Stimulated activated naive B cell treated with anti-CD40 and anti-IgM and Interleukin-4, amounts not matched to agents 10 μg/mL and 1 μg/mL and 100 μg/mL, for 72 hours (primary cell): Measurements from ENCODE around the gene PDZRN3.

Experiments
- ATAC-seq, 2 donors: fragments of 150-1000 bp; cut with Tn5 transposase; replicated peaks; 2 replicates each; pipeline ENCODE4 v1.10.0; 2021; ENCODE audit warnings: moderate library complexity in 1 of 2
- DNase-seq: peaks from one replicate; pipeline ENCODE4 v3.0.0; 2021
- H3K27ac Mint-ChIP-seq: one replicate; pipeline ENCODE4 v1.8.0; 2022; ENCODE audit warnings: mild to moderate bottlenecking, mixed read lengths
- H3K27me3 Mint-ChIP-seq, 2 donors: one replicate each; pipeline ENCODE4 v1.8.0; 2022; ENCODE audit warnings: mixed read lengths in 2 of 2
- H3K36me3 Mint-ChIP-seq, 2 donors: one replicate each; pipeline ENCODE4 v1.8.0; 2022; ENCODE audit warnings: mixed read lengths in 2 of 2, mild to moderate bottlenecking in 1 of 2
- H3K4me1 Mint-ChIP-seq, 2 donors: one replicate each; pipeline ENCODE4 v1.8.0; 2022; ENCODE audit warnings: mixed read lengths in 2 of 2, mild to moderate bottlenecking in 1 of 2
- H3K4me3 Mint-ChIP-seq, 2 donors: one replicate each; pipeline ENCODE4 v1.8.0; 2022; ENCODE audit warnings: mild to moderate bottlenecking in 2 of 2, mixed read lengths in 2 of 2, moderate library complexity in 1 of 2
- H3K9me3 Mint-ChIP-seq, 2 donors: one replicate each; pipeline ENCODE4 v1.8.0; 2022; ENCODE audit warnings: mixed read lengths in 2 of 2, mild to moderate bottlenecking in 1 of 2

The PDZRN3 gene

GRCh38 chr3:73499787-73500186 lies 125.0 kb downstream of the PDZRN3 start:
- peaks cover 7 to 23% of the 10 kb centered on the region in 2 donors for H3K27me3 Mint-ChIP-seq
- DNase-seq (no peak), ATAC-seq (no peak)
- no peaks in the 10 kb centered on the region for H3K9me3 Mint-ChIP-seq
- H3K36me3 Mint-ChIP-seq, result no peaks in the 10 kb centered on the region
- H3K4me1 Mint-ChIP-seq, result no peaks in the 10 kb centered on the region
- H3K27ac Mint-ChIP-seq, result no peak overlapping the region
- H3K4me3 Mint-ChIP-seq, result no peak overlapping the region

GRCh38 chr3:73498764-73499622 lies 125.7 kb downstream of the PDZRN3 start:
- H3K27me3 Mint-ChIP-seq, result peaks cover 7 to 26% of the 10 kb centered on the region in 2 donors
- H3K27ac Mint-ChIP-seq, result no peak overlapping the region
- no peaks in the 10 kb centered on the region for H3K9me3 Mint-ChIP-seq
- H3K4me1 Mint-ChIP-seq, result no peaks in the 10 kb centered on the region
- DNase-seq (no peak), ATAC-seq (no peak)
- no peak overlapping the region for H3K4me3 Mint-ChIP-seq
- H3K36me3 Mint-ChIP-seq, result no peaks in the 10 kb centered on the region

- Mint-ChIP-seq H3K4me1 (no peaks in the 10 kb centered on the region), H3K36me3 (no peaks in the 10 kb centered on the region), H3K4me3 (no peak overlapping the region), H3K9me3 (no peaks in the 10 kb centered on the region), H3K27me3 (peaks cover 7 to 26% of the 10 kb centered on the region in 2 donors), H3K27ac (no peak overlapping the region)
- no peak for ATAC-seq
- no peak for DNase-seq
These were observed 126.9 kb downstream of the PDZRN3 start for GRCh38 chr3:73497646-73498406.

DNA sequence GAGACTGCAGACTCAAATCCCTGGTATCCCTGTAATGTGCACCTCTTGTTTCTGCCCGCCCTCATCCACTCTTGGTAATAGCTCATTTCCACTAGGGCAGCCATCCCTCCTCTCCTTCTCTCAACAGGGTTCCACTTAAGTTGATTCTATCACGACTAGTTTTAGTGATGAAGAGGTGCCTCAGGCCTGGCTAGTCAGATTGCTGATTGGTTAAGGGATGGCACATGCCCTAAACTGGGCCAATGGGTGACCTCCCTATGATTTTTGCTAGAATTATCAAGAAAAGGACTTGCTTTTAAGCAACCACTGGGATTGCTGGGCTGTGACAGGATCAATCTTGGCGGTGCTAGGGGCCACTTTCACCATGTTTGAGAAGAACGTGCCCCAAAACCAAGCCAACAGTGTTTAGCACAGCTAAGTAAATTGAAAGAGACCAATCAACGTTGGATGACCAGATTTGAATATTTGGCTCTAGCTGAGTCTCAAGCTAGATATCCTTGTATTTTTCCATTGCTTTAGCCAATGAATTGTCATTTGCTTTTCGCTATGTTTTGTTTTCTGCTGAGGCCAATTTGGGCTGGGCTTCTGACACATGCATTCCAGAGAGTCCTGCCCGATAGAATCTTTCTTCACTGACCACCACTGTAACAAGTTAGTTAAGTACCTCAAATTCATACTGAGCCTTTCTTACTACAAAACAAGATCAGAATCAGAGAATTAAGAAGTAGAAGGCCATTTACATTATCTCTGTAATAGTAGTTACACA lies 131.0 kb downstream of the PDZRN3 start:
- DNase-seq (no peak), ATAC-seq (no peak)

GRCh38 chr3:73492186-73492585 lies 132.6 kb downstream of the PDZRN3 start:
- no peak overlapping the region for H3K27ac Mint-ChIP-seq
- H3K36me3 Mint-ChIP-seq, result no peaks in the 10 kb centered on the region
- H3K9me3 Mint-ChIP-seq, result no peaks in the 10 kb centered on the region
- ATAC-seq (no peak), DNase-seq (no peak)
- peaks cover 7 to 18% of the 10 kb centered on the region in 2 donors for H3K27me3 Mint-ChIP-seq
- H3K4me1 Mint-ChIP-seq, result no peaks in the 10 kb centered on the region
- no peak overlapping the region for H3K4me3 Mint-ChIP-seq

More for the DNA sequence above, 131.0 kb downstream of the PDZRN3 start:
- Mint-ChIP-seq H3K27ac (no peak overlapping the region), H3K4me1 (no peaks in the 10 kb centered on the region), H3K36me3 (no peaks in the 10 kb centered on the region), H3K9me3 (no peaks in the 10 kb centered on the region), H3K27me3 (peaks cover 7 to 24% of the 10 kb centered on the region in 2 donors), H3K4me3 (no peak overlapping the region)

GRCh38 chr3:73491287-73491662 lies 133.5 kb downstream of the PDZRN3 start:
- peaks cover 7 to 19% of the 10 kb centered on the region in 2 donors for H3K27me3 Mint-ChIP-seq
- no peak for ATAC-seq
- H3K27ac Mint-ChIP-seq, result no peak overlapping the region
- H3K9me3 Mint-ChIP-seq, result no peaks in the 10 kb centered on the region
- H3K36me3 Mint-ChIP-seq, result no peaks in the 10 kb centered on the region
- H3K4me3 Mint-ChIP-seq, result no peak overlapping the region
- no peaks in the 10 kb centered on the region for H3K4me1 Mint-ChIP-seq
- DNase-seq, result no peak

GRCh38 chr3:73490453-73491286 lies 134.1 kb downstream of the PDZRN3 start:
- Mint-ChIP-seq H3K27ac (no peak overlapping the region), H3K9me3 (no peaks in the 10 kb centered on the region), H3K4me3 (no peak overlapping the region), H3K36me3 (no peaks in the 10 kb centered on the region), H3K27me3 (peaks cover 11 to 25% of the 10 kb centered on the region in 2 donors), H3K4me1 (no peaks in the 10 kb centered on the region)
- ATAC-seq (no peak), DNase-seq (no peak)

DNA sequence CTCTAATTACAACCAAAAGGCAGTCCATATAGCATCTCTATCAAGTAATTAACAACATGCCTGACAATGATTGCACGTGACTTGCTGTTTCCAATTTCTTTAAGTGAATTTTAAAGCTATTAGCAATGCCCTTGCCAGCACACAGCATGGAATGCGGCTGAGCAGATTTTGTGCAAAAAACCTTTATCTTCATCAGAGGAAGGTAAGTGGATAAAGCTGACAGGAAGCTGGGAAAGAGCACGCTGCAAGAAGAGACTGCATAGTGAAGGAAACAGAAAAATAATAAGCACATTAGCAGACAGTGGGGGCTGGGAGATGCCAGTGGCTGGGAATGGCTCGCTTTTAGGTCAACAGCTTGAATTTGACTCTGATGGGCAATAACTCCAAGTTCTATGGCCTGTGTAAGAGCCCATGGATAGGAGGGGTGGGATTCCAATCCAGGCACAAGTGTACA lies 138.8 kb downstream of the PDZRN3 start:
- no peak for DNase-seq
- H3K9me3 Mint-ChIP-seq, result no peaks in the 10 kb centered on the region
- peaks cover 20 to 27% of the 10 kb centered on the region in 2 donors for H3K27me3 Mint-ChIP-seq
- no peak overlapping the region for H3K4me3 Mint-ChIP-seq
- no peak for ATAC-seq
- H3K4me1 Mint-ChIP-seq, result peaks cover 7 to 11% of the 10 kb centered on the region in 2 donors
- H3K36me3 Mint-ChIP-seq, result no peaks in the 10 kb centered on the region
- no peak overlapping the region for H3K27ac Mint-ChIP-seq

- DNase-seq, result no peak
- Mint-ChIP-seq H3K9me3 (no peaks in the 10 kb centered on the region), H3K4me1 (peaks cover 7 to 11% of the 10 kb centered on the region in 2 donors), H3K27ac (no peak overlapping the region), H3K4me3 (no peak overlapping the region), H3K27me3 (peaks cover 20 to 24% of the 10 kb centered on the region in 2 donors), H3K36me3 (no peaks in the 10 kb centered on the region)
- peak; percentile 60 to 82 for ATAC-seq
These were observed 140.0 kb downstream of the PDZRN3 start for GRCh38 chr3:73484656-73485248.

GRCh38 chr3:73481888-73482287 lies 142.9 kb downstream of the PDZRN3 start:
- Mint-ChIP-seq H3K27me3 (peaks cover 20 to 24% of the 10 kb centered on the region in 2 donors), H3K4me1 (peaks cover 7 to 11% of the 10 kb centered on the region in 2 donors), H3K27ac (no peak overlapping the region), H3K9me3 (peaks cover 0 to 2% of the 10 kb centered on the region in 2 donors), H3K36me3 (no peaks in the 10 kb centered on the region), H3K4me3 (no peak overlapping the region)
- ATAC-seq, result no peak
- DNase-seq, result no peak

DNA sequence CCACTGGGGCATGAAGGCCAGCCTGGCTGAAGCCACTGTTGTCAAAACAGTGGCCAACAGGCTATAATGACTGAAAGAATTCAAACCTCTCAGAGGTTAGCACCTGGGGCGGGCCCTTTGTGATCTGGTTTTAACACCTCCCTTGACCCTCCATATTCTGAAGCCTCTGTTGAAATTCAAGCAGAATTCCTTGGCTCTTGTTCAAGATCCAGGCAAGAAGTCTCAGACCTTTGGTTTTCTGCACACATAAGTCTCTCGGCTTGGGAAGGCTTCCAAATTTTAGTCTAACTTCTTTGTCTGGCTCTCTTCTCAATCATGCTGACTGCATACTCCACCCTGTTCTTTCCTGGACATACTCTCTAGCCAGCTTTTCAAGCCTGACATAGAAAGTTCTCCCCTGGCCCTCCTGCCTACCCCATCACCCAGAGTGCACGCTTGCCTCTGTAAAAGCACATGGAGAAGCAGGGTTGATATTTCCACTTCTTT lies 144.5 kb downstream of the PDZRN3 start:
- H3K27me3 Mint-ChIP-seq, result peaks cover 16 to 27% of the 10 kb centered on the region in 2 donors

GRCh38 chr3:73479325-73479724 lies 145.4 kb downstream of the PDZRN3 start:
- Mint-ChIP-seq H3K9me3 (peaks cover 0 to 2% of the 10 kb centered on the region in 2 donors), H3K36me3 (no peaks in the 10 kb centered on the region), H3K4me3 (no peak overlapping the region), H3K27ac (no peak overlapping the region), H3K27me3 (peaks cover 19 to 31% of the 10 kb centered on the region in 2 donors), H3K4me1 (peaks cover 4% of the 10 kb centered on the region in 2 donors)
- DNase-seq, result no peak
- ATAC-seq, result no peak

More for the DNA sequence above, 144.5 kb downstream of the PDZRN3 start:
- peaks cover 0 to 2% of the 10 kb centered on the region in 2 donors for H3K9me3 Mint-ChIP-seq
- peaks cover 7 to 11% of the 10 kb centered on the region in 2 donors for H3K4me1 Mint-ChIP-seq
- no peak overlapping the region for H3K27ac Mint-ChIP-seq
- DNase-seq (no peak), ATAC-seq (no peak)
- H3K36me3 Mint-ChIP-seq, result no peaks in the 10 kb centered on the region
- no peak overlapping the region for H3K4me3 Mint-ChIP-seq

- H3K27ac Mint-ChIP-seq, result no peak overlapping the region
- H3K4me1 Mint-ChIP-seq, result no peaks in the 10 kb centered on the region
- H3K36me3 Mint-ChIP-seq, result no peaks in the 10 kb centered on the region
- peaks cover 0 to 2% of the 10 kb centered on the region in 2 donors for H3K9me3 Mint-ChIP-seq
- H3K4me3 Mint-ChIP-seq, result no peak overlapping the region
- no peak for DNase-seq
- peaks cover 15 to 27% of the 10 kb centered on the region in 2 donors for H3K27me3 Mint-ChIP-seq
- no peak for ATAC-seq
These were observed 145.9 kb downstream of the PDZRN3 start for GRCh38 chr3:73478858-73479257.
